HG02623 (cell line): ENCODE data around the gene VPS13D.
"Not testable (repeated sequence)": the region's sequence is repeated elsewhere in the genome, so short reads cannot be mapped to it uniquely, and the experiment has no call there.

Source experiments
- ATAC-seq: cut with Tn5 transposase; IDR thresholded peaks from one replicate; pipeline ENCODE4 v1.9.1; 2021; ENCODE audit warnings: moderate library complexity; ENCODE audit not compliant: unreplicated experiment

VPS13D gene

GRCh38 chr1:12444329-12444841, 214.6 kb downstream of the VPS13D start:
- ATAC-seq, result no peak

- no peak for ATAC-seq
Observed at GRCh38 chr1:12445257-12445656, 215.4 kb downstream of the VPS13D start.

- no peak for ATAC-seq
Observed at GRCh38 chr1:12446593-12446992, 216.8 kb downstream of the VPS13D start.

GRCh38 chr1:12447307-12447706, 217.5 kb downstream of the VPS13D start:
- ATAC-seq, result no peak

- ATAC-seq, result no peak
Observed at GRCh38 chr1:12447849-12448312, 218.1 kb downstream of the VPS13D start.

- ATAC-seq, result no peak
Observed at GRCh38 chr1:12448746-12449177, 218.9 kb downstream of the VPS13D start.

GRCh38 chr1:12450090-12450755, 220.4 kb downstream of the VPS13D start:
- no peak for ATAC-seq

- ATAC-seq, result no peak
Observed at GRCh38 chr1:12450756-12451559, 221.1 kb downstream of the VPS13D start.

GRCh38 chr1:12451560-12451900, 221.7 kb downstream of the VPS13D start:
- no peak for ATAC-seq

GRCh38 chr1:12452262-12452661, 222.4 kb downstream of the VPS13D start:
- no peak for ATAC-seq

- ATAC-seq, result no peak
Observed at GRCh38 chr1:12453400-12454343, 223.8 kb downstream of the VPS13D start.

- ATAC-seq, result no peak
Observed at GRCh38 chr1:12454406-12455391, 224.9 kb downstream of the VPS13D start.

GRCh38 chr1:12456081-12456480, 226.3 kb downstream of the VPS13D start:
- not testable (repeated sequence) for ATAC-seq

GRCh38 chr1:12456979-12457378, 227.1 kb downstream of the VPS13D start:
- no peak for ATAC-seq

- ATAC-seq, result no peak
Observed at GRCh38 chr1:12457771-12458170, 227.9 kb downstream of the VPS13D start.

GRCh38 chr1:12458571-12458970, 228.7 kb downstream of the VPS13D start:
- no peak for ATAC-seq

GRCh38 chr1:12460121-12460520, 230.3 kb downstream of the VPS13D start:
- ATAC-seq, result no peak

- ATAC-seq, result no peak
Observed at GRCh38 chr1:12460911-12461621, 231.2 kb downstream of the VPS13D start.

GRCh38 chr1:12461754-12462153, 231.9 kb downstream of the VPS13D start:
- ATAC-seq, result no peak
